ENCODE results near the gene PPP2R3A.

Gene PPP2R3A

GRCh38 chr3:135997554-135998320 is 32.2 kb downstream of the PPP2R3A start:
- Histone ChIP-seq H3K4ac (ENCODE audit: low read depth in 1 of 2, low read length in 2 of 2) (no peak overlapping the region), H3K27ac (ENCODE audit: low read length, poor library complexity, severe bottlenecking) (no peak overlapping the region), H3K27me3 (ENCODE audit: control insufficient read depth in 1 of 2, insufficient read depth in 1 of 2, low read length in 2 of 2) (no peaks in the 10 kb centered on the region), H4K91ac (ENCODE audit: low read length) (no peak overlapping the region), H4K8ac (ENCODE audit: low read length) (no peak overlapping the region), H3K4me2 (ENCODE audit: low read length, poor library complexity, severe bottlenecking) (no peak overlapping the region), H3K4me3 (ENCODE audit: insufficient read depth in 1 of 2, low read depth in 1 of 2, low read length in 2 of 2) (no peak overlapping the region), H3K9ac (ENCODE audit: low read length) (no peak overlapping the region), H3K18ac (ENCODE audit: low read depth in 1 of 2, low read length in 2 of 2) (no peak overlapping the region), H2BK15ac (ENCODE audit: low read depth, poor library complexity, severe bottlenecking) (no peak overlapping the region), H3K9me3 (ENCODE audit: control insufficient read depth, low read length) (no peaks in the 10 kb centered on the region), H3K4me1 (ENCODE audit: control insufficient read depth, insufficient read depth, low read depth, low read length) (no peaks in the 10 kb centered on the region), H3K23ac (ENCODE audit: low read length in 2 of 2) (no peak overlapping the region), H3K79me1 (replicated peaks; ENCODE audit: low read length, poor library complexity, severe bottlenecking) (peaks cover 30% of the 10 kb centered on the region), H3K36me3 (ENCODE audit: control insufficient read depth in 1 of 2, insufficient read depth in 2 of 2, low read depth in 1 of 2, low read length in 2 of 2) (peaks cover 0 to 8% of the 10 kb centered on the region in 2 experiments), H2BK12ac (ENCODE audit: low read length in 2 of 2) (no peak overlapping the region), H2AFZ (ENCODE audit: low read depth, low read length) (no peak overlapping the region), H2BK5ac (ENCODE audit: low read depth, low read length, poor library complexity, severe bottlenecking) (no peak overlapping the region), H2AK5ac (ENCODE audit: low read length, severe bottlenecking) (no peak overlapping the region), H2BK120ac (ENCODE audit: low read depth, low read length) (no peak overlapping the region), H3K14ac (ENCODE audit: low read length in 2 of 2) (no peak overlapping the region)
- no peak for DNase-seq
- WGBS = 95% methylated on average over 6 of the region's 6 CpGs

GRCh38 chr3:136008221-136008620 is 42.7 kb downstream of the PPP2R3A start:
- H3K9ac ChIP-seq (ENCODE audit: low read length) = no peak overlapping the region
- H3K36me3 ChIP-seq (ENCODE audit: control insufficient read depth in 1 of 2, insufficient read depth in 2 of 2, low read depth in 1 of 2, low read length in 2 of 2) = peaks cover 0 to 15% of the 10 kb centered on the region in 2 experiments
- no peak overlapping the region for H3K4me3 ChIP-seq (ENCODE audit: insufficient read depth in 1 of 2, low read depth in 1 of 2, low read length in 2 of 2)
- no peak overlapping the region for H2AFZ ChIP-seq (ENCODE audit: low read depth, low read length)
- no peak overlapping the region for H3K18ac ChIP-seq (ENCODE audit: low read depth in 1 of 2, low read length in 2 of 2)
- no peak overlapping the region for H2BK120ac ChIP-seq (ENCODE audit: low read depth, low read length)
- no peak overlapping the region for H2BK12ac ChIP-seq (ENCODE audit: low read length in 2 of 2)
- H3K4me2 ChIP-seq (ENCODE audit: low read length, poor library complexity, severe bottlenecking) = no peak overlapping the region
- DNase-seq = no peak
- H3K9me3 ChIP-seq (ENCODE audit: control insufficient read depth, low read length) = no peaks in the 10 kb centered on the region
- no peak overlapping the region for H3K4ac ChIP-seq (ENCODE audit: low read depth in 1 of 2, low read length in 2 of 2)
- H4K91ac ChIP-seq (ENCODE audit: low read length) = no peak overlapping the region
- no peaks in the 10 kb centered on the region for H3K27me3 ChIP-seq (ENCODE audit: control insufficient read depth in 1 of 2, insufficient read depth in 1 of 2, low read length in 2 of 2)
- no CpG with 5 or more reads among the region's 1 CpG for WGBS
- no peak overlapping the region for H2BK15ac ChIP-seq (ENCODE audit: low read depth, poor library complexity, severe bottlenecking)
- peaks cover 16% of the 10 kb centered on the region for H3K79me1 ChIP-seq (replicated peaks; ENCODE audit: low read length, poor library complexity, severe bottlenecking)
- no peak overlapping the region for H4K8ac ChIP-seq (ENCODE audit: low read length)
- no peaks in the 10 kb centered on the region for H3K4me1 ChIP-seq (ENCODE audit: control insufficient read depth, insufficient read depth, low read depth, low read length)
- no peak overlapping the region for H2BK5ac ChIP-seq (ENCODE audit: low read depth, low read length, poor library complexity, severe bottlenecking)
- no peak overlapping the region for H3K23ac ChIP-seq (ENCODE audit: low read length in 2 of 2)
- no peak overlapping the region for H3K14ac ChIP-seq (ENCODE audit: low read length in 2 of 2)
- H3K27ac ChIP-seq (ENCODE audit: low read length, poor library complexity, severe bottlenecking) = no peak overlapping the region
- H2AK5ac ChIP-seq (ENCODE audit: low read length, severe bottlenecking) = no peak overlapping the region

GRCh38 chr3:136008732-136009470 is 43.4 kb downstream of the PPP2R3A start:
- no peak overlapping the region for H3K14ac ChIP-seq (ENCODE audit: low read length in 2 of 2)
- no peak overlapping the region for H2BK5ac ChIP-seq (ENCODE audit: low read depth, low read length, poor library complexity, severe bottlenecking)
- no peak overlapping the region for H2AK5ac ChIP-seq (ENCODE audit: low read length, severe bottlenecking)
- no peak overlapping the region for H3K27ac ChIP-seq (ENCODE audit: low read length, poor library complexity, severe bottlenecking)
- no peak overlapping the region for H4K8ac ChIP-seq (ENCODE audit: low read length)
- no peak overlapping the region for H3K4ac ChIP-seq (ENCODE audit: low read depth in 1 of 2, low read length in 2 of 2)
- no peak overlapping the region for H3K9ac ChIP-seq (ENCODE audit: low read length)
- H3K27me3 ChIP-seq (ENCODE audit: control insufficient read depth in 1 of 2, insufficient read depth in 1 of 2, low read length in 2 of 2) = no peaks in the 10 kb centered on the region
- H3K4me3 ChIP-seq (ENCODE audit: insufficient read depth in 1 of 2, low read depth in 1 of 2, low read length in 2 of 2) = no peak overlapping the region
- no peak overlapping the region for H2BK15ac ChIP-seq (ENCODE audit: low read depth, poor library complexity, severe bottlenecking)
- peaks cover 0 to 15% of the 10 kb centered on the region in 2 experiments for H3K36me3 ChIP-seq (ENCODE audit: control insufficient read depth in 1 of 2, insufficient read depth in 2 of 2, low read depth in 1 of 2, low read length in 2 of 2)
- no peak overlapping the region for H2BK12ac ChIP-seq (ENCODE audit: low read length in 2 of 2)
- H3K4me2 ChIP-seq (ENCODE audit: low read length, poor library complexity, severe bottlenecking) = no peak overlapping the region
- no peak overlapping the region for H4K91ac ChIP-seq (ENCODE audit: low read length)
- no peaks in the 10 kb centered on the region for H3K9me3 ChIP-seq (ENCODE audit: control insufficient read depth, low read length)
- peaks cover 16% of the 10 kb centered on the region for H3K79me1 ChIP-seq (replicated peaks; ENCODE audit: low read length, poor library complexity, severe bottlenecking)
- no peak overlapping the region for H3K23ac ChIP-seq (ENCODE audit: low read length in 2 of 2)
- H3K18ac ChIP-seq (ENCODE audit: low read depth in 1 of 2, low read length in 2 of 2) = no peak overlapping the region
- DNase-seq = peak; percentile 52
- H2AFZ ChIP-seq (ENCODE audit: low read depth, low read length) = no peak overlapping the region
- H3K4me1 ChIP-seq (ENCODE audit: control insufficient read depth, insufficient read depth, low read depth, low read length) = no peaks in the 10 kb centered on the region
- 61% methylated on average over 4 of the region's 5 CpGs for WGBS
- no peak overlapping the region for H2BK120ac ChIP-seq (ENCODE audit: low read depth, low read length)

- no peak overlapping the region for H2AFZ ChIP-seq (ENCODE audit: low read depth, low read length)
These were observed 53.3 kb downstream of the PPP2R3A start for GRCh38 chr3:136018876-136019275.

More at GRCh38 chr3:136018876-136019275, 53.3 kb downstream of the PPP2R3A start:
- Histone ChIP-seq H3K27ac (ENCODE audit: low read length, poor library complexity, severe bottlenecking) (no peak overlapping the region), H4K91ac (ENCODE audit: low read length) (no peak overlapping the region), H2BK12ac (ENCODE audit: low read length in 2 of 2) (peak overlapping the region in 1 of 2 experiments; percentile 33), H3K4me2 (ENCODE audit: low read length, poor library complexity, severe bottlenecking) (no peak overlapping the region), H3K23ac (ENCODE audit: low read length in 2 of 2) (no peak overlapping the region), H3K9ac (ENCODE audit: low read length) (no peak overlapping the region), H3K4ac (ENCODE audit: low read depth in 1 of 2, low read length in 2 of 2) (no peak overlapping the region), H3K79me1 (replicated peaks; ENCODE audit: low read length, poor library complexity, severe bottlenecking) (peaks cover 10% of the 10 kb centered on the region), H3K4me3 (ENCODE audit: insufficient read depth in 1 of 2, low read depth in 1 of 2, low read length in 2 of 2) (no peak overlapping the region), H3K4me1 (ENCODE audit: control insufficient read depth, insufficient read depth, low read depth, low read length) (no peaks in the 10 kb centered on the region), H3K36me3 (ENCODE audit: control insufficient read depth in 1 of 2, insufficient read depth in 2 of 2, low read depth in 1 of 2, low read length in 2 of 2) (no peaks in the 10 kb centered on the region), H2BK120ac (ENCODE audit: low read depth, low read length) (no peak overlapping the region), H3K18ac (ENCODE audit: low read depth in 1 of 2, low read length in 2 of 2) (no peak overlapping the region), H2AK5ac (ENCODE audit: low read length, severe bottlenecking) (no peak overlapping the region), H3K14ac (ENCODE audit: low read length in 2 of 2) (no peak overlapping the region), H2BK15ac (ENCODE audit: low read depth, poor library complexity, severe bottlenecking) (no peak overlapping the region), H2BK5ac (ENCODE audit: low read depth, low read length, poor library complexity, severe bottlenecking) (no peak overlapping the region), H4K8ac (ENCODE audit: low read length) (no peak overlapping the region), H3K9me3 (ENCODE audit: control insufficient read depth, low read length) (no peaks in the 10 kb centered on the region), H3K27me3 (ENCODE audit: control insufficient read depth in 1 of 2, insufficient read depth in 1 of 2, low read length in 2 of 2) (no peaks in the 10 kb centered on the region)
- 44% methylated on average over 1 of the region's 1 CpG for WGBS
- no peak for DNase-seq

Measured in mesenchymal stem cell (in vitro differentiated cells and primary cell).